Mesenchymal stem cell (in vitro differentiated cells and primary cell): ENCODE measurements around the gene GPNMB.

Source experiments
- DNase-seq: peaks from one replicate; pipeline ENCODE4 v3.0.0-alpha.2; 2013
- H2AFZ ChIP-seq: one replicate; pipeline ENCODE4 v1.6.1; 2013; ENCODE audit warnings: low read depth, mild to moderate bottlenecking, control low read depth, inconsistent platforms, low read length, moderate library complexity
- H2AK5ac ChIP-seq: 2 replicates; pipeline ENCODE4 v1.6.1; 2013; ENCODE audit warnings: low read length, moderate library complexity, mild to moderate bottlenecking, inconsistent platforms; ENCODE audit not compliant: severe bottlenecking
- H2BK120ac ChIP-seq: one replicate; pipeline ENCODE4 v1.6.1; 2013; ENCODE audit warnings: low read depth, mild to moderate bottlenecking, inconsistent platforms, low read length, moderate library complexity
- H2BK12ac ChIP-seq, 2 experiments: one replicate each; pipeline ENCODE4 v1.6.1; 2013; ENCODE audit warnings: inconsistent platforms in 2 of 2, low read length in 2 of 2, mild to moderate bottlenecking in 2 of 2, moderate library complexity in 2 of 2, control low read depth in 1 of 2
- H2BK15ac ChIP-seq: one replicate; pipeline ENCODE4 v1.6.1; 2013; ENCODE audit warnings: mild to moderate bottlenecking, low read depth, inconsistent platforms; ENCODE audit not compliant: poor library complexity, severe bottlenecking
- H2BK5ac ChIP-seq: 2 replicates; pipeline ENCODE4 v1.6.1; 2013; ENCODE audit warnings: low read depth, mild to moderate bottlenecking, low read length, control low read depth, inconsistent platforms; ENCODE audit not compliant: poor library complexity, severe bottlenecking
- H3K14ac ChIP-seq, 2 experiments: one replicate each; pipeline ENCODE4 v1.6.1; 2013; ENCODE audit warnings: inconsistent platforms in 2 of 2, low read length in 2 of 2, control low read depth in 1 of 2, mild to moderate bottlenecking in 1 of 2, moderate library complexity in 1 of 2
- H3K18ac ChIP-seq, 2 experiments: one replicate each; pipeline ENCODE4 v1.6.1; 2013; ENCODE audit warnings: inconsistent platforms in 2 of 2, low read length in 2 of 2, control low read depth in 1 of 2, low read depth in 1 of 2, mild to moderate bottlenecking in 1 of 2
- H3K23ac ChIP-seq, 2 experiments: one replicate each; pipeline ENCODE4 v1.6.1; 2013; ENCODE audit warnings: inconsistent platforms in 2 of 2, low read length in 2 of 2, mild to moderate bottlenecking in 2 of 2, moderate library complexity in 2 of 2, control low read depth in 1 of 2
- H3K27ac ChIP-seq: 2 replicates; pipeline ENCODE4 v1.5.1; 2013; ENCODE audit warnings: mild to moderate bottlenecking, moderate library complexity, low read length, control low read depth, inconsistent platforms; ENCODE audit not compliant: poor library complexity, severe bottlenecking
- H3K27me3 ChIP-seq, 2 experiments: 2 replicates each; pipeline versions ENCODE4 v1.6.1 to v1.7.0; 2013; ENCODE audit warnings: low read length in 2 of 2, mild to moderate bottlenecking in 2 of 2, moderate library complexity in 2 of 2, control low read depth in 1 of 2, inconsistent platforms in 1 of 2; ENCODE audit not compliant: control insufficient read depth in 1 of 2, insufficient read depth in 1 of 2
- H3K36me3 ChIP-seq, 2 experiments: 2 replicates each; pipeline versions ENCODE4 v1.6.1 to v1.7.0; 2013; ENCODE audit warnings: low read length in 2 of 2, control low read depth in 1 of 2, inconsistent platforms in 1 of 2, low read depth in 1 of 2, mild to moderate bottlenecking in 1 of 2; ENCODE audit not compliant: insufficient read depth in 2 of 2, control insufficient read depth in 1 of 2
- H3K4ac ChIP-seq, 2 experiments: one replicate each; pipeline ENCODE4 v1.6.1; 2013; ENCODE audit warnings: inconsistent platforms in 2 of 2, low read length in 2 of 2, mild to moderate bottlenecking in 2 of 2, moderate library complexity in 2 of 2, control low read depth in 1 of 2, low read depth in 1 of 2
- H3K4me1 ChIP-seq: 2 replicates; pipeline ENCODE4 v1.6.1; 2013; ENCODE audit warnings: low read depth, low read length, control low read depth; ENCODE audit not compliant: control insufficient read depth, insufficient read depth
- H3K4me2 ChIP-seq: 2 replicates; pipeline ENCODE4 v1.6.1; 2013; ENCODE audit warnings: low read length, mild to moderate bottlenecking, inconsistent platforms; ENCODE audit not compliant: poor library complexity, severe bottlenecking
- H3K4me3 ChIP-seq, 2 experiments: 2 replicates each; pipeline versions ENCODE4 v1.5.1 to v1.7.0; 2013; ENCODE audit warnings: low read length in 2 of 2, mild to moderate bottlenecking in 2 of 2, control low read depth in 1 of 2, low read depth in 1 of 2; ENCODE audit not compliant: insufficient read depth in 1 of 2
- H3K79me1 ChIP-seq: replicated peaks from 2 replicates; pipeline ENCODE4 v1.6.1; 2013; ENCODE audit warnings: mild to moderate bottlenecking, control low read depth, low read length, inconsistent platforms; ENCODE audit not compliant: poor library complexity, severe bottlenecking
- H3K9ac ChIP-seq: 2 replicates; pipeline ENCODE4 v1.7.0; 2013; ENCODE audit warnings: mild to moderate bottlenecking, low read length, moderate library complexity
- H3K9me3 ChIP-seq: 2 replicates; pipeline ENCODE4 v1.7.0; 2013; ENCODE audit warnings: mild to moderate bottlenecking, low read length; ENCODE audit not compliant: control insufficient read depth
- H4K8ac ChIP-seq: one replicate; pipeline ENCODE4 v1.6.1; 2013; ENCODE audit warnings: inconsistent platforms, mild to moderate bottlenecking, low read length, moderate library complexity
- H4K91ac ChIP-seq: one replicate; pipeline ENCODE4 v1.6.1; 2013; ENCODE audit warnings: mild to moderate bottlenecking, low read length, inconsistent platforms
- WGBS: methylation state at CpG from one replicate; pipeline ENCODE4 v1.1.7; 2013; ENCODE audit warnings: mixed read lengths; 5-methylcytosine and 5-hydroxymethylcytosine counted together

The GPNMB gene

GRCh38 chr7:23238983-23239652 lies 7.5 kb upstream of the GPNMB start:
- H3K4ac ChIP-seq: no peak overlapping the region
- no peak overlapping the region for H2BK120ac ChIP-seq
- no peak overlapping the region for H2AK5ac ChIP-seq
- no peak overlapping the region for H4K91ac ChIP-seq
- peaks cover 1% of the 10 kb centered on the region for H3K4me1 ChIP-seq
- WGBS: 94% methylated on average over 9 of the region's 11 CpGs
- no peaks in the 10 kb centered on the region for H3K27me3 ChIP-seq
- H3K9ac ChIP-seq: no peak overlapping the region
- H4K8ac ChIP-seq: no peak overlapping the region
- no peaks in the 10 kb centered on the region for H3K36me3 ChIP-seq
- no peak overlapping the region for H2BK15ac ChIP-seq
- no peak for DNase-seq
- H3K27ac ChIP-seq: no peak overlapping the region
- H2AFZ ChIP-seq: no peak overlapping the region
- no peak overlapping the region for H3K23ac ChIP-seq
- H3K4me3 ChIP-seq: no peak overlapping the region
- H2BK5ac ChIP-seq: no peak overlapping the region
- H3K4me2 ChIP-seq: no peak overlapping the region
- H3K18ac ChIP-seq: no peak overlapping the region
- H3K79me1 ChIP-seq: no peaks in the 10 kb centered on the region
- H2BK12ac ChIP-seq: no peak overlapping the region
- H3K9me3 ChIP-seq: no peaks in the 10 kb centered on the region
- no peak overlapping the region for H3K14ac ChIP-seq

DNA sequence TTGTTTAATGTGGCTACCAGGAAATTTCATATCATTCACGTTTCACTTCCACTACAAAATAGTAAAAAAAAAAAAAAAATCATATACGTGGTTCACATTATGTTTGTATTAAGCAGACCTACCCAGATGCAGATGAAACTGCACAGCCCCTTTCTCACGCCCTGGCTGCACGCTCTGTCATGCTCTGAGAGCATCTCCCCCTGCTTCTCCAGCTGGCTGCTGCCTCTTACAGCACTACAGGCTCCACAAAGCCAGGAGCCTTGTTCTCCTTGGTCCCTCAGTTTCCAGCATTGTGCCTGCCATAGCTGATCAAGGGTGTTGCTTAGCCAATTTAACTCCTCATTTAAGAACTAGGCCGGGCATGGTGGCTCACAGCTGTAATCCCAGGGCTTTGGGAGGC lies 6.9 kb upstream of the GPNMB start:
- Histone ChIP-seq H3K4ac (no peak overlapping the region), H3K14ac (no peak overlapping the region), H3K27ac (no peak overlapping the region), H2AFZ (no peak overlapping the region), H3K27me3 (no peaks in the 10 kb centered on the region), H3K79me1 (no peaks in the 10 kb centered on the region), H4K91ac (no peak overlapping the region), H3K18ac (no peak overlapping the region), H4K8ac (no peak overlapping the region), H2AK5ac (no peak overlapping the region), H3K4me1 (peaks cover 1% of the 10 kb centered on the region), H2BK5ac (no peak overlapping the region), H3K9ac (no peak overlapping the region), H3K4me2 (no peak overlapping the region), H3K23ac (no peak overlapping the region), H2BK15ac (no peak overlapping the region), H3K9me3 (no peaks in the 10 kb centered on the region), H2BK120ac (no peak overlapping the region), H3K4me3 (no peak overlapping the region), H2BK12ac (no peak overlapping the region), H3K36me3 (no peaks in the 10 kb centered on the region)
- WGBS: 89% methylated on average over 5 of the region's 5 CpGs
- no peak for DNase-seq

DNA sequence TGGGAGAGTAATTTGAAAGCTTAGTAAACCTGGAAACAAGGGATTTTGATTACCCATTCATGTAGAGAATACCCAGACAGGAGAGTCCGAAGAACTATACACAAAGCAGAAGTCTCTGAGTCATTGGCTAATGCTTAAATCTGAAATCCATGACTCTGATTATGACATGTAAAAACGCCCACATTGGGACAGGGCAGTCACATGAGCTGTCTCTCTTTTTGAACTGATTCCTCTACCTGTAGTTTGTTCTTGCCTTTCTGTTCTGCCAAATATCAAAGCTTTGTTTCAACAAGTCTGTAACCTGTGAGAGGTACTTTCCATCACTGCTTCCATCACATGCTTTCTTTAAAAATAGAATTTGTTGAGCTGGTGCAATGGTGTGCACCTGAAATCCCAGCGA lies 4.3 kb upstream of the GPNMB start:
- H4K91ac ChIP-seq: no peak overlapping the region
- H2AFZ ChIP-seq: no peak overlapping the region
- H3K23ac ChIP-seq: no peak overlapping the region
- no peak overlapping the region for H3K27ac ChIP-seq
- no peak overlapping the region for H2BK5ac ChIP-seq
- no peak overlapping the region for H2AK5ac ChIP-seq
- no peak overlapping the region for H3K14ac ChIP-seq
- H3K9ac ChIP-seq: peak overlapping the region; percentile 47
- peaks cover 5% of the 10 kb centered on the region for H3K4me1 ChIP-seq
- H3K27me3 ChIP-seq: no peaks in the 10 kb centered on the region
- no peak overlapping the region for H2BK120ac ChIP-seq
- no peak overlapping the region for H4K8ac ChIP-seq
- H3K79me1 ChIP-seq: no peaks in the 10 kb centered on the region
- H3K4ac ChIP-seq: no peak overlapping the region
- H2BK15ac ChIP-seq: no peak overlapping the region
- WGBS: 71% methylated on average over 2 of the region's 3 CpGs
- no peak overlapping the region for H3K18ac ChIP-seq
- no peak overlapping the region for H2BK12ac ChIP-seq
- H3K9me3 ChIP-seq: no peaks in the 10 kb centered on the region
- no peak overlapping the region for H3K4me2 ChIP-seq
- no peak for DNase-seq
- no peaks in the 10 kb centered on the region for H3K36me3 ChIP-seq
- H3K4me3 ChIP-seq: no peak overlapping the region

DNA sequence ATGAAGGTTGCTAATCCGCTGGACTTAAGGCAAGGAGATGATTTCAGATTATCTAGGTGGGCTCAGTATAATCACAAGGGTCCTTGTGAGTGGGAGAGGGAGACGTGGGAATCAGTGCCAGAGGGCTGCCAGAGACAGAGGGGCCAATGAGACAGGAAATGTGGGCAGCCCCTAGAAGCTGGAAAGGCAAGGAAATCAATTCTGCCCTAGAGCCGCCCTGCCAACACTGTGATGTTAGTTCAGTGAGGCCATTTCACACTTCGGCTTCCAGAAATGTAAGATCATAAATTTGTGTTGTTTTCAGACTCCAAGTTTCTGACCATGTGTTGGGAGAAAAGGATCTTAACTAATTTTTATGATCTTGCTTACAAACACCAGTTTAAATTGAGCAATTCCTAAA lies 3.6 kb upstream of the GPNMB start:
- no peak overlapping the region for H3K4me3 ChIP-seq
- no peaks in the 10 kb centered on the region for H3K79me1 ChIP-seq
- H3K23ac ChIP-seq: no peak overlapping the region
- no peak overlapping the region for H3K4me2 ChIP-seq
- no peaks in the 10 kb centered on the region for H3K9me3 ChIP-seq
- H4K91ac ChIP-seq: no peak overlapping the region
- H2BK5ac ChIP-seq: no peak overlapping the region
- no peak for DNase-seq
- H3K27ac ChIP-seq: no peak overlapping the region
- H2BK12ac ChIP-seq: no peak overlapping the region
- H4K8ac ChIP-seq: no peak overlapping the region
- H2BK120ac ChIP-seq: no peak overlapping the region
- H2BK15ac ChIP-seq: no peak overlapping the region
- WGBS: 94% methylated on average over 4 of the region's 4 CpGs
- peaks cover 0 to 3% of the 10 kb centered on the region in 2 experiments for H3K36me3 ChIP-seq
- H3K18ac ChIP-seq: no peak overlapping the region
- no peak overlapping the region for H2AFZ ChIP-seq
- H3K27me3 ChIP-seq: no peaks in the 10 kb centered on the region
- no peak overlapping the region for H3K14ac ChIP-seq
- H3K4ac ChIP-seq: no peak overlapping the region
- H3K9ac ChIP-seq: peak overlapping the region; percentile 47
- H2AK5ac ChIP-seq: no peak overlapping the region
- peaks cover 5% of the 10 kb centered on the region for H3K4me1 ChIP-seq
